KMS-11 (cell line): ENCODE measurements around the gene POF1B.

ENCODE experiments used
- H2AFZ ChIP-seq: fragments of 200-600 bp; sonication (generic); 2 replicates; pipeline ENCODE4 v1.6.1; 2016; ENCODE audit warnings: antibody characterized with exemption, mixed run types, low read depth
- H3K27ac ChIP-seq: fragments of 200-600 bp; sonication (generic); 2 replicates; pipeline ENCODE4 v1.6.1; 2016; ENCODE audit warnings: mild to moderate bottlenecking, mixed run types
- H3K27me3 ChIP-seq: fragments of 200-600 bp; sonication (generic); 2 replicates; pipeline ENCODE4 v1.6.1; 2017; ENCODE audit warnings: mild to moderate bottlenecking, low read depth, mixed run types, moderate library complexity; ENCODE audit not compliant: insufficient read depth
- H3K36me3 ChIP-seq: fragments of 200-600 bp; sonication (generic); 2 replicates; pipeline ENCODE4 v1.6.1; 2017; ENCODE audit warnings: mild to moderate bottlenecking, mixed run types; ENCODE audit not compliant: insufficient read depth
- H3K4me1 ChIP-seq: fragments of 200-600 bp; sonication (generic); 2 replicates; pipeline ENCODE4 v1.6.1; 2016; ENCODE audit warnings: mild to moderate bottlenecking, low read depth, mixed run types; ENCODE audit not compliant: poor library complexity, severe bottlenecking
- H3K4me2 ChIP-seq: fragments of 200-600 bp; sonication (generic); 2 replicates; pipeline ENCODE4 v1.7.0; 2016; ENCODE audit warnings: mild to moderate bottlenecking, mixed run types
- H3K4me3 ChIP-seq: fragments of 200-600 bp; sonication (generic); IDR thresholded peaks from 2 replicates; pipeline ENCODE4 v1.6.1; 2017; ENCODE audit warnings: low read depth, low read length, mixed read lengths; ENCODE audit not compliant: insufficient read depth
- H3K79me2 ChIP-seq: fragments of 200-600 bp; sonication (generic); 2 replicates; pipeline ENCODE4 v1.6.1; 2016; ENCODE audit warnings: low read depth, mixed run types; ENCODE audit not compliant: insufficient read depth
- H3K9ac ChIP-seq: fragments of 200-600 bp; sonication (generic); 2 replicates; pipeline ENCODE4 v1.6.1; 2016; ENCODE audit warnings: mild to moderate bottlenecking, mixed run types
- H4K20me1 ChIP-seq: fragments of 200-600 bp; sonication (generic); 2 replicates; pipeline ENCODE4 v1.6.1; 2016; ENCODE audit warnings: mild to moderate bottlenecking, mixed run types; ENCODE audit not compliant: insufficient read depth
- TF ChIP-seq, protein P1 (sequence below): fragments of 200-600 bp; sonication (generic); conservative IDR thresholded peaks from 2 replicates; pipeline ENCODE4 v1.6.1; 2017; ENCODE audit warnings: low read depth, mild to moderate bottlenecking, antibody characterized with exemption, low read length, moderate library complexity, mixed read lengths

Gene POF1B

DNA sequence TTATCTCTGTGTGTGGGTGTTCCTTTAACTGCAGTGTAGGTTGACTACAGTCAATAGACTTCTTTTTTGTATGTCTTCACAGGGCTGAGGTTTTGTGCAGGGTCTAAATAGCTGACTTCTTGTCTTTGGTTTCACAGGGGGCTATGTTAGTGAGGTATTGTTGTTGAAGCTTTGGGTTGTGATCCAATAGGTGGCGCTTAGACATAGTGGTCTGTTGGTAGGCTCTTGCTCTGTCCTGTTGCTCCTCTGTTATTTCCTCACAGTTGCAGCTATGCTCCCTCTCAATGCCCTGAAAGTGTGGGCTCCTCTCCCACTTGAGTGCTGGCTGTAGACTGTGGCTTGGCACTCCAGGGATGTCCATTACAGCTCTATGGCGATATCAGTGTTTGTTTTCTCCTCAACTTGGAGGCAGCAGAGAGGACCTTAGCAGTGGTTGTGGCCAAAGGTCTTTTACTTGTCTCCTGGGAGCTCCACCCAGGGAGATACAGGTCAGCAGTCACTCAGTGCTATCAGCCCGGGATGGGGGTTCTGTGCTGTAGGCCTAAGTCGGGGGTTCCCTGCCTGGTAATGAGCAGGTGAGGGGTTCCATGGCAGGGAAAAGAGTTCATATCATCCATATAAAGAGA, 14.0 kb downstream of the POF1B start:
- TF ChIP-seq, protein P1, sequence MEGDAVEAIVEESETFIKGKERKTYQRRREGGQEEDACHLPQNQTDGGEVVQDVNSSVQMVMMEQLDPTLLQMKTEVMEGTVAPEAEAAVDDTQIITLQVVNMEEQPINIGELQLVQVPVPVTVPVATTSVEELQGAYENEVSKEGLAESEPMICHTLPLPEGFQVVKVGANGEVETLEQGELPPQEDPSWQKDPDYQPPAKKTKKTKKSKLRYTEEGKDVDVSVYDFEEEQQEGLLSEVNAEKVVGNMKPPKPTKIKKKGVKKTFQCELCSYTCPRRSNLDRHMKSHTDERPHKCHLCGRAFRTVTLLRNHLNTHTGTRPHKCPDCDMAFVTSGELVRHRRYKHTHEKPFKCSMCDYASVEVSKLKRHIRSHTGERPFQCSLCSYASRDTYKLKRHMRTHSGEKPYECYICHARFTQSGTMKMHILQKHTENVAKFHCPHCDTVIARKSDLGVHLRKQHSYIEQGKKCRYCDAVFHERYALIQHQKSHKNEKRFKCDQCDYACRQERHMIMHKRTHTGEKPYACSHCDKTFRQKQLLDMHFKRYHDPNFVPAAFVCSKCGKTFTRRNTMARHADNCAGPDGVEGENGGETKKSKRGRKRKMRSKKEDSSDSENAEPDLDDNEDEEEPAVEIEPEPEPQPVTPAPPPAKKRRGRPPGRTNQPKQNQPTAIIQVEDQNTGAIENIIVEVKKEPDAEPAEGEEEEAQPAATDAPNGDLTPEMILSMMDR, result no peak
- Histone ChIP-seq H3K4me1 (no peaks in the 10 kb centered on the region), H3K79me2 (no peaks in the 10 kb centered on the region), H2AFZ (no peak overlapping the region), H3K27ac (no peak overlapping the region), H4K20me1 (no peaks in the 10 kb centered on the region), H3K4me3 (no peak overlapping the region), H3K36me3 (no peaks in the 10 kb centered on the region), H3K4me2 (no peak overlapping the region), H3K27me3 (no peaks in the 10 kb centered on the region), H3K9ac (no peak overlapping the region)

DNA sequence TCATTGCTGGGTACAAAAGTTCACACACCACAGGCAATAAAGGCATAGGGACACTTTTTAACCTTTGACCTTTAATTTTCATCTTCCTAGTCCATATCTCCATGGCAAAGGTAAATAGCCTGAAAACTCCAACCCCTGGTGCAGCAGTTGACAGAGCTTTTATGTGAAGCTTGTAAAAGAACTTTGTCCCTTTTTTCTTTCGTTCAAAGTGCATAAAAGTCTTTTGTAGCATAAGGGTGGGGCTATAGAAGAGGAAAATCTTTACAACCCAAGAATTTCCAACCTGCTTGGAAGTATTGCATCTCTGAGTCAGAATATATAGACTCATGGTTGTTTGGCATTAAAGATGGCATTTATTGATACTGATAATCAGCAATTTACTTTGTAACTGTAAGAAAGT, 20.4 kb downstream of the POF1B start:
- Histone ChIP-seq H3K4me3 (no peak overlapping the region), H3K4me1 (no peaks in the 10 kb centered on the region), H2AFZ (no peak overlapping the region), H3K9ac (no peak overlapping the region), H3K36me3 (no peaks in the 10 kb centered on the region), H3K4me2 (no peak overlapping the region), H3K27me3 (no peaks in the 10 kb centered on the region), H3K27ac (no peak overlapping the region), H4K20me1 (no peaks in the 10 kb centered on the region), H3K79me2 (no peaks in the 10 kb centered on the region)
- TF ChIP-seq, protein P1, result no peak

DNA sequence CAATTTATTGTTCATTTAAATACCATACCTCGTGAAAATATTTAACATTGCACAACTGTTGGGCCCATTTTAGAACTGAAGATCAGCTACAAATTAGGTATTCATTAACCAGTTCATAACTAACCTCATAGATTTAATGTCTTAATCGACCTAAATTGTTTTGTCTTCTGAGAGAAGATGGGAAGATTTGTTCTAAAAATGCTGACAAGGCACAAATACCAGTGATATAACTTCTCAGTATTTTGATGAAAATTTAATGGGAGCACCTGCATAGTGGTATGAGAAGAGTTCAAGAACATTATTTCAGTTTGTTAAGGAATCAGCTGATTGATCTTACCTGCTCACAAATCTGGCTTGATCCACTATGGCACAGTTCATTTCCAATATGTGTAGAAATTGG, 33.9 kb downstream of the POF1B start:
- Histone ChIP-seq H3K79me2 (no peaks in the 10 kb centered on the region), H4K20me1 (no peaks in the 10 kb centered on the region), H3K27me3 (no peaks in the 10 kb centered on the region), H3K27ac (no peak overlapping the region), H3K36me3 (no peaks in the 10 kb centered on the region), H3K4me3 (no peak overlapping the region), H3K4me2 (no peak overlapping the region), H3K4me1 (no peaks in the 10 kb centered on the region), H3K9ac (no peak overlapping the region), H2AFZ (no peak overlapping the region)
- TF ChIP-seq, protein P1, result no peak

DNA sequence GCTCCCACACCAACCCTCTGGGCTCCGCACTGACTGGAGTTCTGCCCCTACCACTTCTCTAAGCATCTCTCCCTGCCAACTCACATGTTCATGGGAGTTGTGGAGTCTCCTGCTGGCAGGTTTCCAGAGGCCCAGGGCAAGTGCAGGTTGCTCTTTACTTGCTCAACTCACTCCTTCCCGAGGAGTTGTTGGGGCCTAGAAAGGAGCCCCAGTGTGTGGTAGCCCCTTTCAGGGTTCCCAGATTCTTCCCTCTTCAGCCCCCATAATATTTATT, 52.5 kb downstream of the POF1B start:
- H3K36me3 ChIP-seq, result no peaks in the 10 kb centered on the region
- H4K20me1 ChIP-seq, result no peaks in the 10 kb centered on the region
- TF ChIP-seq, protein P1, result no peak
- no peak overlapping the region for H2AFZ ChIP-seq
- no peak overlapping the region for H3K4me2 ChIP-seq
- H3K79me2 ChIP-seq, result no peaks in the 10 kb centered on the region
- no peak overlapping the region for H3K27ac ChIP-seq
- H3K27me3 ChIP-seq, result no peaks in the 10 kb centered on the region
- no peak overlapping the region for H3K4me3 ChIP-seq
- H3K4me1 ChIP-seq, result no peaks in the 10 kb centered on the region
- no peak overlapping the region for H3K9ac ChIP-seq
